HepG2 (cell line): ENCODE results near the gene SYNPO. TPM values are rescaled to one million over a fixed set of nuclear protein-coding genes. Genes with fewer than 3 reads are reported as not detected.

Experiments used
- ATAC-seq: fragments of 200-7000 bp; cut with Tn5 transposase; 3 replicates; pipeline ENCODE4 v1.9.1; 2020; ENCODE audit warnings: mild to moderate bottlenecking, moderate library complexity
- BruUV-seq: library from RNA; stranded (reverse); fragments of 400-500 nt; replicated peaks from 2 replicates; lab custom pipeline; 2021; lab: Mats Ljungman, UMichigan
- CTCF ChIA-PET: fragments of 300-600 bp; formaldehyde crosslinking; extraction: SDS; loops from one replicate; lab custom pipeline; 2021; ENCODE audit warnings: low total read pairs, inconsistent platforms, low intra/inter-chr PET ratio; lab: Yijun Ruan, JAX
- POLR2A ChIA-PET: fragments of 350-600 bp; sonication (Branson Sonifier 250); formaldehyde crosslinking; loops from one replicate; lab custom pipeline; 2020; ENCODE audit warnings: antibody characterized with exemption, inconsistent platforms; lab: Yijun Ruan, JAX
- DNase-seq: peaks from one replicate; pipeline ENCODE4 v3.0.0-alpha.2; 2015; ENCODE audit warnings: low spot score
- FAIRE-seq: peaks from 3 replicates; lab custom pipeline; 2011; peaks lifted over from hg19 to GRCh38; lab: Jason Lieb, UNC
- H2AFZ ChIP-seq: one replicate; pipeline ENCODE4 v1.6.1; 2011; ENCODE audit warnings: low read length, inconsistent platforms
- H3K27ac ChIP-seq: fragments of 300-600 bp; 3 replicates; pipeline ENCODE4 v1.8.0; 2011; ENCODE audit warnings: mixed run types, mild to moderate bottlenecking, mixed read lengths, low read length, inconsistent platforms; ENCODE audit not compliant: insufficient read depth; ENCODE audit errors: extremely low read length
- H3K27me3 ChIP-seq, 2 experiments: fragments of 200-600 bp in 1 of 2; 2 replicates in 1 of 2; 3 replicates in 1 of 2; pipeline versions ENCODE4 v1.6.0 to v1.8.0; 2011; ENCODE audit warnings: low read length in 2 of 2, mild to moderate bottlenecking in 2 of 2, moderate library complexity in 2 of 2, inconsistent platforms in 1 of 2; ENCODE audit not compliant: insufficient read depth in 2 of 2, control insufficient read depth in 1 of 2
- H3K36me3 ChIP-seq, 2 experiments: fragments of 200-600 bp in 1 of 2; replicated peaks in 1 of 2; 2 replicates in 1 of 2; 3 replicates in 1 of 2; pipeline versions ENCODE4 v1.5.1 to v1.8.0; 2011; ENCODE audit warnings: low read length in 2 of 2, inconsistent platforms in 1 of 2; ENCODE audit not compliant: insufficient read depth in 2 of 2, control insufficient read depth in 1 of 2
- H3K4me1 ChIP-seq: 2 replicates; pipeline ENCODE4 v1.5.1; 2012; ENCODE audit warnings: low read length, inconsistent platforms; ENCODE audit not compliant: insufficient read depth
- H3K4me2 ChIP-seq: 2 replicates; pipeline ENCODE4 v1.6.0; 2011; ENCODE audit warnings: low read depth, low read length, inconsistent platforms
- H3K4me3 ChIP-seq, 3 experiments: fragments of 200-600 bp in 1 of 3; sonication (generic), shearing (Covaris generic) in 1 of 3; replicated peaks in 1 of 3; 2 replicates each; pipeline ENCODE4 v1.5.1; 2011 to 2016; ENCODE audit warnings: low read length in 3 of 3, inconsistent platforms in 2 of 3, low read depth in 2 of 3, mild to moderate bottlenecking in 2 of 3, control low read depth in 1 of 3, mixed read lengths in 1 of 3; ENCODE audit not compliant: insufficient read depth in 1 of 3
- H3K79me2 ChIP-seq: one replicate; pipeline ENCODE4 v1.6.1; 2011; ENCODE audit warnings: low read length, inconsistent platforms; ENCODE audit not compliant: insufficient read depth
- H3K9ac ChIP-seq: 2 replicates; pipeline ENCODE4 v1.6.0; 2011; ENCODE audit warnings: mild to moderate bottlenecking, low read depth, low read length, inconsistent platforms; ENCODE audit not compliant: insufficient read depth
- H3K9me3 ChIP-seq: 2 replicates; pipeline ENCODE4 v1.5.1; 2012; ENCODE audit warnings: mild to moderate bottlenecking, low read length
- H4K20me1 ChIP-seq: 2 replicates; pipeline ENCODE4 v1.6.0; 2011; ENCODE audit warnings: inconsistent platforms, mild to moderate bottlenecking, low read length, moderate library complexity; ENCODE audit not compliant: insufficient read depth
- GABPB1 ChIP-seq: IDR thresholded peaks from 2 replicates; pipeline ENCODE4 v1.6.1; 2016; ENCODE audit warnings: mild to moderate bottlenecking, missing genetic modification reagents, moderate library complexity, missing compliant biosample characterization
- HNRNPL ChIP-seq: fragments of 200-400 bp; formaldehyde crosslinking; IDR thresholded peaks from 2 replicates; pipeline ENCODE4 v1.6.1; 2017; ENCODE audit warnings: mild to moderate bottlenecking, low read depth, low read length
- MXD4 ChIP-seq: IDR thresholded peaks from 2 replicates; pipeline ENCODE4 v1.6.1; 2016; ENCODE audit warnings: mild to moderate bottlenecking, missing biosample characterization, missing genetic modification reagents
- TEAD3 ChIP-seq: optimal IDR thresholded peaks from 2 replicates; pipeline ENCODE3; 2016; ENCODE audit warnings: borderline replicate concordance
- ZFP36L2 ChIP-seq: sonication (generic); formaldehyde crosslinking; IDR thresholded peaks from 2 replicates; pipeline ENCODE4 v1.4.0; 2020; ENCODE audit warnings: missing genetic modification reagents
- WGBS: methylation state at CpG from one replicate; pipeline ENCODE4 v1.1.6; 2017; ENCODE audit warnings: low lambda C conversion rate; 5-methylcytosine and 5-hydroxymethylcytosine counted together
- in situ Hi-C: cut with HindIII; loops from 2 replicates; pipeline ENCODE4 v1.10.0; 2017; ENCODE audit warnings: low pct_unique_long_range_greater_than_20kb; ENCODE audit not compliant: extremely low pct_ligation_motif_present
- intact Hi-C: fragments of 100-400 bp; cut with micrococcal nuclease; formaldehyde crosslinking; loops from one replicate; pipeline ENCODE4 v1.10.0; 2022; ENCODE audit not compliant: unreplicated experiment
- polyA plus RNA-seq, 8 experiments: library from polyadenylated mRNA; depleted of rRNA in 3 of 8; stranded (reverse) in 7 of 8; unstranded in 1 of 8; fragments of >200 nt; fragmentation: Illumina TruSeq in 4 of 8; extraction: Trizol in 4 of 8; gene quantifications; 2 replicates each; pipeline versions ENCODE4 v1.2.1 to v1.2.3, GENCODE V29; 2011 to 2016; ENCODE audit warnings: low read depth in 4 of 8, missing spikeins in 1 of 8, mixed read lengths in 1 of 8; ENCODE audit not compliant: insufficient read depth in 1 of 8
- total RNA-seq, 5 experiments: library from RNA; depleted of rRNA; stranded (reverse); fragments of >200 nt; fragmentation: Illumina TruSeq; extraction: Trizol; gene quantifications; 2 replicates each; pipeline ENCODE4 v1.2.3, GENCODE V29; 2016; ENCODE audit warnings: low read depth in 1 of 5
- TF ChIP-seq, protein P1 (sequence below): IDR thresholded peaks from 2 replicates; pipeline ENCODE4 v1.6.1; 2016; ENCODE audit warnings: control low read depth
- TF ChIP-seq, protein P2 (sequence below): sonication (generic); formaldehyde crosslinking; IDR thresholded peaks from 2 replicates; pipeline ENCODE4 v1.4.0; 2020; ENCODE audit warnings: missing genetic modification reagents, borderline replicate concordance
- TF ChIP-seq, protein P3 (sequence below): sonication (generic); formaldehyde crosslinking; IDR thresholded peaks from 2 replicates; pipeline ENCODE4 v1.5.0; 2020; ENCODE audit warnings: mild to moderate bottlenecking, missing genetic modification reagents
- TF ChIP-seq, protein P4 (sequence below): sonication (generic); formaldehyde crosslinking; IDR thresholded peaks from 2 replicates; pipeline ENCODE4 v1.9.0; 2021; ENCODE audit warnings: missing genetic modification reagents, mild to moderate bottlenecking, borderline replicate concordance

SYNPO gene
- total and polyA plus RNA-seq, 2 of the 13 experiments (the other 11 are each of a cell fraction or from before 2014, with no cell fraction given), result 0.09 to 0.30 TPM

DNA sequence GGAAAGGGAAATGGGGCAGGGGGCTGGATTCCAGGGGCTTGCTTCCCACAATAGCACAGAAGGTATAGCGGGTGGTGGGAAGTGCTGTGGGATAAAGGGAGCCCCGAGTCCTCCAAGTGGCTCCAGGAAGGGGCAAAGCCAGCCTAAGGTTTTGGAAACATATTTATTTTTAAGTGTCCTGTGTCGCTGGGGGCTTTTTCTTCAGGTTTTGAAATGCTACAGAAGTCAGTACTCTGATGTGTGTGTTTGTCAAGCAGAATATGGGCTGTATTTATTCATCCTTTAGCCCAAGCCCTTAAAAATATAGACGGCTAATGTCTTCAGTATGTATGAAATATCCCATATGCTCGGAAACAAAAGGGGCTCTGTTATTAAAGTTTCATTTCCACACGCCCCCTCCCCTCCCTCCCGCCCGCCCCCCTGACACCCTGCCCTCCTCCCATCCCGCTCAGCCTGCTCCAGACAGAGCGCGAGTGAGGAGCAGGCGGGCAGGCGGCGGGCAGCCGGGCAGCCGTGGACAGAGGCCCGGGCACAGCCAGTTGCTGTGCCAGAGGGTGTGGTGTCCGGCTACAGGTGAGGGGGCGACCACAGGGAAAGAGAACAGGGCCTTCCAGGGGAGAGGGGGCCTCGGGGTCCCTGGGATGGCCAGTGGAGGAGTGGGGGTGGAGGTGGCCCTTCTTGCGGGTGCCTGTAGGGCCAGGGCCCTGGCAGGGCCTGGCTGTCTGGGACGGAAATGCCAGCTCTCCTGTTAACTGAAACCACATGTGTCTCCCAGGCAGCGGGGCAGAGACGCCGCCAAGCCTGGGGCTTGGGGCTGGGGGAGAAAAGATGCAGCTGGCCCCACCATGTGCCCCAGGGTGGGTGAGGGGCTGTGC is 39.6 kb upstream of the SYNPO start:
- FAIRE-seq (no peak), ATAC-seq (no peak), DNase-seq (no peak)
- Histone ChIP-seq H3K36me3 (no peaks in the 10 kb centered on the region), H3K79me2 (no peaks in the 10 kb centered on the region), H2AFZ (no peak overlapping the region), H3K9ac (no peak overlapping the region), H3K4me2 (no peak overlapping the region), H3K4me3 (no peak overlapping the region), H3K9me3 (no peaks in the 10 kb centered on the region), H4K20me1 (no peaks in the 10 kb centered on the region), H3K4me1 (peaks cover 17% of the 10 kb centered on the region), H3K27ac (no peak overlapping the region), H3K27me3 (peaks cover 8 to 38% of the 10 kb centered on the region in 2 experiments; a peak in 4 of 5 replicates)
- WGBS, result 45% methylated on average over 20 of the region's 25 CpGs
- ChIA-PET CTCF (no interaction called here), POLR2A (no interaction called here)
- in situ Hi-C loops, result no loop called here
- BruUV-seq, result no TSS peak
- intact Hi-C loops, result no loop called here
- TF ChIP-seq HNRNPL, result 0 out of 2 replicates have a peak, but pooled peaks have one; percentile 38
- TF ChIP-seq, protein P1, sequence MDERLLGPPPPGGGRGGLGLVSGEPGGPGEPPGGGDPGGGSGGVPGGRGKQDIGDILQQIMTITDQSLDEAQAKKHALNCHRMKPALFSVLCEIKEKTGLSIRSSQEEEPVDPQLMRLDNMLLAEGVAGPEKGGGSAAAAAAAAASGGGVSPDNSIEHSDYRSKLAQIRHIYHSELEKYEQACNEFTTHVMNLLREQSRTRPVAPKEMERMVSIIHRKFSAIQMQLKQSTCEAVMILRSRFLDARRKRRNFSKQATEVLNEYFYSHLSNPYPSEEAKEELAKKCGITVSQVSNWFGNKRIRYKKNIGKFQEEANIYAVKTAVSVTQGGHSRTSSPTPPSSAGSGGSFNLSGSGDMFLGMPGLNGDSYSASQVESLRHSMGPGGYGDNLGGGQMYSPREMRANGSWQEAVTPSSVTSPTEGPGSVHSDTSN (CRISPR knock-in tag), result no peak
- TF ChIP-seq TEAD3, result no peak

DNA sequence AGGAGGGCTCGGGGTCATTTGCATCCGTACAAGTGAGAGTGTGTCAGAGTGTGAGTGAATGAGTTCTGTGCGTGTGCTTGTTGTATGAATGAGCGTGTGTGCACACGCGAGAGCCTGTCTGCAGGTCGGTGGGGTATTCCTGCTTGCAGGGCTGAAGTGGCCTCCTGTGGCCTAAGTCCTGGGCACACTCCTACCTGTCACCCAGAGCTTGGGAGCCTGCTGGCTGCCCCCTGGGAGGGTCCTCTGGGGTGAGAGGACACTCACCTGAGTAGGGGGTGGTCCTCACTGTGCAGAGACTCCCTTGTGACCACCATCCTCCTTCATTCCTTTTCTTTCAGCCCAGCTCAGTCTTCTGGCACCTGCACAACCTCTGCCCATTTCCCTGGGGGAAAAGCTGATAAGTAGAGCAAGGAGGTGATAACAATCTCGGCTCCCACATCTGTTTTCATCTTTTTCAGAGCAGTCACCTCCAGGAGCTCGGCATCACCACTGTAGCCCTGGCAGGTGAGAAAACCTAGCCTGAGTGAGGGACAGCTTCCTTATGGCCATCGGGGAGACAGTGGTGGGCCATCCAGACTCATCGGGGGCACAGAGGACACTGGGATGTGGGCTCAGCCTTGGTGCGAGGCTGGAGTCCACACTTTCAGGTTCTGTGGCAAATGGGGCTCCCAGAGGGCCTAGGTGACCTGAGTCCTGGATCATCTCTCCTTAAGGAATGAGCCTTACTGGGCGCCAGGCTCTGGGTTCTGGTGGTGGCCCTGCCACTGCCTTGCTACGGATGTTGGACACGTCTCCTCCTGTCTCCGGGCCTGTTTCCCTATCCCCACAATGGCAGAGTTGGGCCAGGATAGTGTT is 38.7 kb upstream of the SYNPO start:
- 46% methylated on average over 12 of the region's 16 CpGs for WGBS
- H3K4me3 ChIP-seq, result no peak overlapping the region
- no TSS peak for BruUV-seq
- in situ Hi-C loops (no loop called here), intact Hi-C loops (no loop called here)
- no peak overlapping the region for H2AFZ ChIP-seq
- H3K4me1 ChIP-seq, result peaks cover 18% of the 10 kb centered on the region
- H3K27me3 ChIP-seq, result peaks cover 6 to 29% of the 10 kb centered on the region in 2 experiments; a peak in 4 of 5 replicates
- H3K9ac ChIP-seq, result no peak overlapping the region
- H3K9me3 ChIP-seq, result no peaks in the 10 kb centered on the region
- ChIA-PET POLR2A (no interaction called here), CTCF (no interaction called here)
- FAIRE-seq, result no peak
- H4K20me1 ChIP-seq, result no peaks in the 10 kb centered on the region
- no peaks in the 10 kb centered on the region for H3K79me2 ChIP-seq
- H3K27ac ChIP-seq, result no peak overlapping the region
- H3K4me2 ChIP-seq, result no peak overlapping the region
- no peaks in the 10 kb centered on the region for H3K36me3 ChIP-seq
- ATAC-seq, result no peak
- no peak for DNase-seq
- TF ChIP-seq, protein P2, sequence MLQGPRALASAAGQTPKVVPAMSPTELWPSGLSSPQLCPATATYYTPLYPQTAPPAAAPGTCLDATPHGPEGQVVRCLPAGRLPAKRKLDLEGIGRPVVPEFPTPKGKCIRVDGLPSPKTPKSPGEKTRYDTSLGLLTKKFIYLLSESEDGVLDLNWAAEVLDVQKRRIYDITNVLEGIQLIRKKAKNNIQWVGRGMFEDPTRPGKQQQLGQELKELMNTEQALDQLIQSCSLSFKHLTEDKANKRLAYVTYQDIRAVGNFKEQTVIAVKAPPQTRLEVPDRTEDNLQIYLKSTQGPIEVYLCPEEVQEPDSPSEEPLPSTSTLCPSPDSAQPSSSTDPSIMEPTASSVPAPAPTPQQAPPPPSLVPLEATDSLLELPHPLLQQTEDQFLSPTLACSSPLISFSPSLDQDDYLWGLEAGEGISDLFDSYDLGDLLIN (CRISPR knock-in tag), result no peak
- TF ChIP-seq, protein P3, sequence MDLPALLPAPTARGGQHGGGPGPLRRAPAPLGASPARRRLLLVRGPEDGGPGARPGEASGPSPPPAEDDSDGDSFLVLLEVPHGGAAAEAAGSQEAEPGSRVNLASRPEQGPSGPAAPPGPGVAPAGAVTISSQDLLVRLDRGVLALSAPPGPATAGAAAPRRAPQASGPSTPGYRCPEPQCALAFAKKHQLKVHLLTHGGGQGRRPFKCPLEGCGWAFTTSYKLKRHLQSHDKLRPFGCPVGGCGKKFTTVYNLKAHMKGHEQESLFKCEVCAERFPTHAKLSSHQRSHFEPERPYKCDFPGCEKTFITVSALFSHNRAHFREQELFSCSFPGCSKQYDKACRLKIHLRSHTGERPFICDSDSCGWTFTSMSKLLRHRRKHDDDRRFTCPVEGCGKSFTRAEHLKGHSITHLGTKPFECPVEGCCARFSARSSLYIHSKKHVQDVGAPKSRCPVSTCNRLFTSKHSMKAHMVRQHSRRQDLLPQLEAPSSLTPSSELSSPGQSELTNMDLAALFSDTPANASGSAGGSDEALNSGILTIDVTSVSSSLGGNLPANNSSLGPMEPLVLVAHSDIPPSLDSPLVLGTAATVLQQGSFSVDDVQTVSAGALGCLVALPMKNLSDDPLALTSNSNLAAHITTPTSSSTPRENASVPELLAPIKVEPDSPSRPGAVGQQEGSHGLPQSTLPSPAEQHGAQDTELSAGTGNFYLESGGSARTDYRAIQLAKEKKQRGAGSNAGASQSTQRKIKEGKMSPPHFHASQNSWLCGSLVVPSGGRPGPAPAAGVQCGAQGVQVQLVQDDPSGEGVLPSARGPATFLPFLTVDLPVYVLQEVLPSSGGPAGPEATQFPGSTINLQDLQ (CRISPR knock-in tag), result no peak
- TF ChIP-seq MXD4 (CRISPR knock-in tag) (no peak), ZFP36L2 (CRISPR knock-in tag) (no peak), GABPB1 (no peak)
- TF ChIP-seq, protein P4, sequence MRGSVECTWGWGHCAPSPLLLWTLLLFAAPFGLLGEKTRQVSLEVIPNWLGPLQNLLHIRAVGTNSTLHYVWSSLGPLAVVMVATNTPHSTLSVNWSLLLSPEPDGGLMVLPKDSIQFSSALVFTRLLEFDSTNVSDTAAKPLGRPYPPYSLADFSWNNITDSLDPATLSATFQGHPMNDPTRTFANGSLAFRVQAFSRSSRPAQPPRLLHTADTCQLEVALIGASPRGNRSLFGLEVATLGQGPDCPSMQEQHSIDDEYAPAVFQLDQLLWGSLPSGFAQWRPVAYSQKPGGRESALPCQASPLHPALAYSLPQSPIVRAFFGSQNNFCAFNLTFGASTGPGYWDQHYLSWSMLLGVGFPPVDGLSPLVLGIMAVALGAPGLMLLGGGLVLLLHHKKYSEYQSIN (CRISPR knock-in tag), result no peak
